Measurements from ENCODE around the gene TOX2.
A peak's percentile ranks its signal among the peaks of the same experiment; 100 is the strongest.

Gene TOX2

DNA sequence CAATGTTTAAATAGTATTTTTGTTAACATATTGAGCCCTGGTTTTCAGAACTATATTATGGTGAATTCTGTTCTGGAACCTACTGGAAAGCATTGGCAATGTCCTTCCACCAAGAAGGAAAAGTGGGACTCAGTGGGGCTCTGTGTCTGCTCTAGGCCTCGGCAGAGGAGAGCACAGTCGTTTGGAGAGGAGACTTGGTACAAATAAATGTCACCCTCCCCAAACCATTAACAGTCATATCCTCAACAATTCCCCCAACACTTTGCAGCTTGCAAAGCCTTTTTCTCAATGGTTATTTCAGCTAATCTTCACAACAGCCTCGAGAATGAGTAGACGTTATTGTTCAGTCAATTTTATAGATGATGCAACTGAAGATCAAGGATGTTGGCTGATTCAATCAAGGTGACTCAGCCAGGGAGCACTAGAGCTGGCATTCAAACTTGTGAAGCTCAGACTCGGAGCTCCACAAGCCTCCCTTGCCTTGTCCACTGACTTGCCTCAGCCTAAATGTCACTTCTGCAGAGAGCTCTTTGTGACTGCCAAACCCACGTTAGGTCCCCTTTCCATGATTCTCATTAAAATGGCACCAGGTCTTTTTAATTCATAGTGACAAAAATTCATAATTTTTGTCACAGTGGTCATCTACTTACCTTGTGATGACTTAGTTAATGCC is 60.6 kb downstream of the TOX2 start:
- DNase-seq (ENCODE audit: low read depth, low spot score): no peak

- DNase-seq (ENCODE audit: low read depth, low spot score): no peak
Measured at GRCh38 chr20:43976547-43976946, 61.9 kb downstream of the TOX2 start.

DNA sequence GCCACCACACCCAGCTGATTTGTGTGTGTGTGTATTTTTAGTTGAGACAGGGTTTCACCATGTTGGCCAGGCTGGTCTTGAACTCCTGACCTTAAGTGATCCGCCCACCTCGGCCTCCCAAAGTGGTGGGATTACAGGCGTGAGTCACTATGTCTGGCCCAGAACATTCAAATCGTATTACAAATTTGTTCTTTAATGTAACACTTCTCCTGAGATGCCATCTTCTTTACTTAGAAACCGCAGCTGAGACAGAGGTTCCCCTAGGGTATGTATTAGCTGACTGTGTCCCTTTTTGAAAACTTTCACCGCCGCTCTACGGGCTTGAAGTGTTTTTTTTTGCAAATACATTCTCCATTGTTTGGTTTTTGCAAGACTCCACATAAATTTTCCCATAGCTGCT is 62.6 kb downstream of the TOX2 start:
- DNase-seq (ENCODE audit: low read depth, low spot score): no peak

- DNase-seq (ENCODE audit: low read depth, low spot score): no peak
Measured at GRCh38 chr20:43977962-43978361, 63.3 kb downstream of the TOX2 start.

- DNase-seq (ENCODE audit: low read depth, low spot score): no peak
Measured at GRCh38 chr20:43979576-43980105, 65.0 kb downstream of the TOX2 start.

DNA sequence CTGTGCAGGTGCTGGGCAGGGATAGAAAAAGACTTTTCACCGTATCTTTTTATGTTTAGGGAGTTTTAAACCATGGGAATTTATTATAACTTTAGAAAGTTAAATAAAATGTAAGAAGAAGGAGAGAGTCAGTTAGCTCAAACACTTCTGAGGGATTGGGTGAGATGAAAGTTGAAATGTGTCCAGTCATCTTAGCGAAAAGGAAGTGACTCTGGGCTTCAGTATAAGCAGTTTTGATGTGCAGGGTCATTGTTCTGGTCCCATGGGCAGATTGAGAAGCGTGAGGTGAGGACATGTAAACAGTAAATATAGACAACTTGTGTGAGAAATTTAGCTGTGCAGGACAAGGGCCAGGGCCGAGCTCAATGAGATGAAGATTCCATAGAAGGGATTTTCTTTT is 66.9 kb downstream of the TOX2 start:
- DNase-seq (ENCODE audit: low read depth, low spot score): no peak

DNA sequence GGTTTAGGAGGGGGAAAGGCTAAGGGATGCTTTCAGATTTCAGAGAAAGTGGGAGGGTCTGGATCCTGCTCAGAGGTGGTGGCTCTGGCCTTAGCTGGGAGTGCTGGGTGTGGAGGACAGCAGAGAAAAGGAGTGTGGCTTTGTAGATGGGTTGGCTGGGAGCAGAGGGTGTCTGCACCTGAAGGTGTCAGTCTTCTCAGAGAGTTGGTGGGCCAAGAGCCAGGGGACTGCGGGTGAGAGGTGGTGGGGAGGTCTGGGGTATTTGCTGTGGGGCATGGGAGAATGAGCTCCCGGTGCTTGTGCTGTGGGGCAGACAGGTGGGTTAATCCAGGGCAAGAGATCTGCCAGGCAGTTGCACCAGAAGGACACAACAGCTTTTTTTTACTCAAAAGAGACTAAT is 67.4 kb downstream of the TOX2 start:
- no peak for DNase-seq (ENCODE audit: low read depth, low spot score)

- DNase-seq (ENCODE audit: low read depth, low spot score): no peak
Measured at GRCh38 chr20:43982886-43983285, 68.2 kb downstream of the TOX2 start.

GRCh38 chr20:43983359-43983758 is 68.7 kb downstream of the TOX2 start:
- DNase-seq (ENCODE audit: low read depth, low spot score): peak; percentile 30

- DNase-seq (ENCODE audit: low read depth, low spot score): no peak
Measured at GRCh38 chr20:43983904-43984361, 69.3 kb downstream of the TOX2 start.

DNA sequence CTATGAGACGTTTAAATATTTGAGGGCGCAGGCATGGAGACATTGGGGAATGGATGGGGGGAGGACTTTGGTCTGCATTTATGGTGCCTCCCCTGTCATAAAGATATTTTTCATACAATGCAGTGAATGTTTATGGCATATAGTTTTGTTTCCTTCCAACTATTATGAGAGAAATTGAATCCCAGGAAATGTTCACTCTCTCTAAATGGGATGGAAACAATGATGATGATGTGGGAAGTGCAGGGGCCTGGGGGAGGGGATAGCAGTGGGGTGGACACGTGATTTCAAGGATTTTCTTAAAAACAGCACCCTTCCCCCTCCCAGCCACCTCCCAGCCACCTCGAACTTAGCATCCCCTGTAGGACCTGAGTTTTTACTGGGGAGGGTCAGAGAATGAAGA is 69.9 kb downstream of the TOX2 start:
- DNase-seq (ENCODE audit: low read depth, low spot score): no peak

DNA sequence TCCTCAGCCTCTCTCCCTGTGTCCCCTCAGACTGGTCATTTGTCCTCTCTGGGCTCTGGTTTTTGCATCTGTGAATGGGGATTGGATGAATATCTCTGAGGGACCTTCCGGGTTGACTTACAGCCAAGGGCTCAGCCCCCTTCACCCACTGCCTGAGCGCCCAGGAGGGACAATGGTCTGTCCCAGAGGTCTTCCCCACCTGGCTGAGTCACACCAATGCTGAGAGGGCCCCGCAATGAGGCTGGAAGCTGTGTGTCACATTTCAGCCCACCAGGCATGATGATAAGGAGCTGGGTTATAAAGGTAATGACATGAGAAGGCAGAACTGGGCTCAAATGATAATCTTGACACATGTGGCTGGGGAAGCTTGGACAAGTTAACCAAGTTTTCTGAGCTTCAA is 70.5 kb downstream of the TOX2 start:
- no peak for DNase-seq (ENCODE audit: low read depth, low spot score)

DNA sequence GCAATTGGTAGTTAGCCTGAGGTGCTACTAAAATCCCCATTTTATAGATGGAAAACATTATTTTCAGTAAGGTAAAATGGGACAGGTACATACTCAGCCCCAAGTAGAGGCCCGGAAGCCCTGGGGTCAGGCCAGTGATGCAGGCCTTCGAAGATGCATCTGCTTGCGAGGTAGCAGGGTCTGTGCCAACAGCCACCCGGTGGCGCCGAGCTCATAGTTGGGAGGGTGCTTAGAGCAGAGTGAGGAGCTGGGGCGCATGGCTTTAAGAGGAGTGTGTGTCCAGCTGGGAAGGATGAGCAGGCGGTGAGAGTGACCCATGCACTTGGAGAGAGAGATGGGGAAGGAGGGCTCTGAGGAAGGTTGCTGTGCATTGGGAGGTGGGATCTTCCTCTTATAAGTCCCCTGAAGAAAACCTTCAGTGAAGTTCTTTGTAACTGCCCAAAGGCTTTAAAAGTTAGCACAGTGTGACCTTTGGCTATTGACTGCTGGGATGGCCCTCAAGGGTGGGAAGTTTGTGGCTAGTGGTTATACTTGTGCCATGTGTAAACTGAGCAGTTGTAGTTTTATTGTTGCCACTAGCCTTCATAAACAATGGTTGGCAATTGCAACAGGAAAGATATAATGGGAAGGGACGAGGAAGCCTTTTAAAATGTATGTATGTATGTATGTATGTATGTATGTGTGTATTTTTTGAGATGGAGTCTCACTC is 71.1 kb downstream of the TOX2 start:
- no peak for DNase-seq (ENCODE audit: low read depth, low spot score)

- no peak for DNase-seq (ENCODE audit: low read depth, low spot score)
Measured at GRCh38 chr20:43987018-43987417, 72.4 kb downstream of the TOX2 start.

DNA sequence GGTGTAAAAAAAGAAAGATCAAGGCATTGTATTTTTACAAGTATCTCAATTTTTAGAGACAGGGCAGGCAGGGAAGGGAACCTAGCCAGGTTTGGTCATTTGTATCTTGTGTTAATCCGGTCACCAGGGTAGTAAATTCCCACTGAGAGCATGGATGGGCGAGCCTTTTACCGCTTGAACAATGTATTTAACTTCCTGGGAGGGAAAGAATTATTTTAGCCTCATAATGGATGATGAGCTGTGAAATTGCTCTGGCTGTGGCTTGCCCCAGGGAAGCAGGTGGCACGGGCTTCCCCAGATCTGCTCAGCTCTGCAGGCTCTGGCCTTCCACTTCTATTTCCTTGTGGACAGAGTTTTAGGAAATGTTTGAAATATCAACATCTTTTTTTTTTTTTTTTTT is 72.9 kb downstream of the TOX2 start:
- DNase-seq (ENCODE audit: low read depth, low spot score): peak; percentile 23

DNA sequence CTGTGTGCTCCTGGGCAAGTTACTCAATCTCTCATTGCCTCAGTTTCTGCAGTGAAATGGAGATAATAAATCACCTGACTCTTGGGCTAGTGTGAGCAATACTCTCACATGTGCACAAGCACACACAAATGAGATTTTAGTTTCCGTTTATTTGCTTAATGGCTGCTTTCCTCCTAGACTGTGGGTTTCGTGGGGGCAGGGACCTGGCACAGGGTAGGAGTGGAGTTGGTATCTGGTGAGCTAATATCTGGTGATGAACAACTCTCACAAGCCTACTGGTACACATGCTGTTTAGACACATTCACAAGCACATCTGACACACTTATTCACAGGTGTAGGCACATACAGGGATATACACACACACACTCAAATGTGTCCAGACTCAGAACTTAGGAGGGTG is 73.8 kb downstream of the TOX2 start:
- no peak for DNase-seq (ENCODE audit: low read depth, low spot score)

- no peak for DNase-seq (ENCODE audit: low read depth, low spot score)
Measured at GRCh38 chr20:43988867-43989266, 74.2 kb downstream of the TOX2 start.

- no peak for DNase-seq (ENCODE audit: low read depth, low spot score)
Measured at GRCh38 chr20:43991261-43991660, 76.6 kb downstream of the TOX2 start.

GRCh38 chr20:43991982-43992381 is 77.3 kb downstream of the TOX2 start:
- DNase-seq (ENCODE audit: low read depth, low spot score): no peak

GRCh38 chr20:43992885-43993284 is 78.2 kb downstream of the TOX2 start:
- DNase-seq (ENCODE audit: low read depth, low spot score): no peak

GRCh38 chr20:43993560-43993959 is 78.9 kb downstream of the TOX2 start:
- no peak for DNase-seq (ENCODE audit: low read depth, low spot score)

DNA sequence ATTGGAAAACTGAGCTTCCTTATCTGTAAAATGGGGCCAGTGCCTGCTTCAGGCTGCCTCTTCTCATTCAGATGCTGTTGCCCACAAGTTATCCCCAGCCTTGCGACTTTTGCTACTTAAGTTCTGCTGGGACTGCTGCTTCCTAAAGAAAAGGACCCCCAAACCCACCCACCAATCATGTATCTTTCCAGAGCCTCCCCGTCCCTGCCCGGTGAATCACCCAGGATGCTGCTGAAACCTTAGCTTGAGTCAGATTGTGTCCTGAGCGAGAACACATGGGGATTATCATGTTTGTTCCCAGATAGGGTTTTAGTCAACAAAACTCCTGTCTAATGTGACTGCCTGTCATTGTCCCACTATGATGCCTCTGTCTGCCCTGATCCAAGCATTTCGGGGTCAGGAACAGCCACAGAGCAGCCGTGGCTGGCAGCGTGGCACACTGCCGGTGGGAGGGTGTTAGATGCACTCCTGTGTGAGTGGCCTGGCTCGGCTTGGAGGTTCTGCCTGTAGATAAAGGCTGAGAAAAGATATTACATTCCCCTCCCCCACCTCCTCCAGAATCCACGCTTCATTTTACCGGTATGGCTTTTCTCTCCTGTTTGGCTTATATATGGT is 79.9 kb downstream of the TOX2 start:
- DNase-seq (ENCODE audit: low read depth, low spot score): no peak

GRCh38 chr20:43995645-43996044 is 81.0 kb downstream of the TOX2 start:
- DNase-seq (ENCODE audit: low read depth, low spot score): no peak
